AG09309 (cell line): Measurements from ENCODE around the gene TCERG1L.

Experiments
- DNase-seq: peaks from one replicate; pipeline ENCODE4 v3.0.0-alpha.2; 2010; ENCODE audit warnings: low read depth
- H3K4me3 ChIP-seq: 2 replicates; pipeline ENCODE4 v1.5.1; 2011; ENCODE audit warnings: mild to moderate bottlenecking, low read depth, low read length, moderate library complexity; ENCODE audit not compliant: control insufficient read depth
- CTCF ChIP-seq: IDR thresholded peaks from 2 replicates; pipeline ENCODE4 v1.5.1; 2011; ENCODE audit warnings: mild to moderate bottlenecking, low read depth, low read length, inconsistent platforms; ENCODE audit not compliant: insufficient read depth, control insufficient read depth; ENCODE audit errors: missing control alignments

Gene TCERG1L

GRCh38 chr10:131310551-131311401 is 745 bp downstream of the TCERG1L start:
- TF ChIP-seq CTCF, result no peak
- DNase-seq, result no peak
- H3K4me3 ChIP-seq, result no peak overlapping the region

DNA sequence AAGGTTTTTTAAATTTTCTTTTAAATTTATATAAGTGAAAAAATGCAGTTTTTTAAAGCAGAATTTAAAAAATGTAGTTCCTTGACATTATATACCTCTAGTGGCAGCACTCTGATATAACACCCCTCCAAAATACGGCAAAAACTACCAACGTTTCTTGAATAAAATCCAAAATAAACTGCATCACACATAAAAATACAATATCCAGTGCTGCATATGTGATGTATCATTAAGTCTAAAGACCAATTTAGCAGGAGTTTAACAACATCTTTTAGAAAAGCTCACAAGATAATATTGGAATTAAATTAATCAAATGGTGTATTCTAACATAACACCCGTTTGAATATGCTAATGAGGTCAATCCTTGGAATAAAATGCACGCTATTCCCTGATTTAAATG is 1.4 kb downstream of the TCERG1L start:
- TF ChIP-seq CTCF, result no peak
- H3K4me3 ChIP-seq, result no peak overlapping the region
- no peak for DNase-seq

DNA sequence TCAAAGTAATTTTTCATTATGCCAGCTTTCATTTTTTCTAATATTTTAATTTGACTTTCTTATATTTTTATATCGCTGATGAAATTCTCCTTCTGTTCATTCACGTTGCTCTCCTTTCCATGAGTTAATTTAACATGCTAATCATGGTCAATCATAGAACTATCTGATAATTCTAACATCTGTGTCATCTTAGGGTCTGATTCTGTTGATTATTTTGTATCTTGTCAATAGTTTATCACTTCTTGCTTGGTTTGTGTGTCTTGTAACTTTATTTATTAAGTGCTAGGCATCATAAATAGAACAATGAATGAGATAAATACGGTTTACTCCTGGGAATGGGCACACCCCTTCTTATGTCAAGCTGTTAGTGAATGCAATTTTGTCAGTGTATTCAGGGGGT is 11.0 kb downstream of the TCERG1L start:
- no peak for TF ChIP-seq CTCF
- DNase-seq, result no peak
- H3K4me3 ChIP-seq, result no peak overlapping the region

GRCh38 chr10:131290781-131291180 is 20.7 kb downstream of the TCERG1L start:
- DNase-seq, result no peak
- no peak for TF ChIP-seq CTCF
- no peak overlapping the region for H3K4me3 ChIP-seq

GRCh38 chr10:131288648-131289047 is 22.9 kb downstream of the TCERG1L start:
- no peak for DNase-seq
- TF ChIP-seq CTCF, result no peak
- no peak overlapping the region for H3K4me3 ChIP-seq

DNA sequence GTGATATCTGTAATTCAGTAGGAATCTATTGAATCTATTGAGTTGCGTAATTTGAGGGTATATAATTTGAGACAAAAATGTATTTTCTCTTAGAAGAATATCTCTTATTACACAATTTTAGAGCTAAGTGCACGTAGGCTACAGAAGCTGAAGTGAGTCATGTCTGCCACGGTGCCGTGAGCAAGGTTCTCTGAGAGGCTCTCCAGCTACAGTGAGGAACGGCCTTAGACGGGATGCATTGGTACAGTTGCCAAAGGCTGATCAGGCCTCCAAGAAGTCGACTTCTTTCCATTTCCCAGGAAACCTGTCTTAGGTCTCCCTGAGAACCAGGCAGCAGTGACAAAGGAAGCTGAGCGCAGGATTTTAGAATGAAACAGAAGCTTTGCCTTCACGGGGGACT is 28.6 kb downstream of the TCERG1L start:
- no peak for DNase-seq
- no peak overlapping the region for H3K4me3 ChIP-seq
- no peak for TF ChIP-seq CTCF

GRCh38 chr10:131280101-131280500 is 31.4 kb downstream of the TCERG1L start:
- no peak for DNase-seq
- H3K4me3 ChIP-seq, result no peak overlapping the region
- TF ChIP-seq CTCF, result no peak
